ENCODE results near the gene STK32B. TPM values are rescaled to one million over a fixed set of nuclear protein-coding genes. Genes with fewer than 3 reads are reported as not detected.

The STK32B gene
- total and polyA plus RNA-seq, 4 donors = 0.02 to 0.28 (median 0.08) TPM; not detected in 1

- no peaks in the 10 kb centered on the region for H3K4me1 ChIP-seq (ENCODE audit: control insufficient read depth in 4 of 4, insufficient read depth in 4 of 4, low read length in 3 of 4)
- no peaks in the 10 kb centered on the region for H3K36me3 ChIP-seq (ENCODE audit: control insufficient read depth in 4 of 4, insufficient read depth in 3 of 4, low read depth in 1 of 4, low read length in 3 of 4)
- peaks cover 4 to 16% (median 10%) of the 10 kb centered on the region in 4 donors for H3K9me3 ChIP-seq (ENCODE audit: control insufficient read depth in 4 of 4, low read length in 3 of 4)
- 75% methylated on average over 2 of the region's 2 CpGs for WGBS
- DNase-seq (ENCODE audit: low spot score) = no peak
- no peak overlapping the region for H3K27ac ChIP-seq (ENCODE audit: low read depth in 1 of 2, low read length in 2 of 2)
- H3K9ac ChIP-seq (ENCODE audit: low read depth in 1 of 2, low read length in 2 of 2) = no peak overlapping the region
- no peak for TF ChIP-seq YY1 (IDR thresholded peaks at IDR 0.05)
- TF ChIP-seq ZBTB33 (IDR thresholded peaks at IDR 0.05) = no peak
- TF ChIP-seq NR2F2 (IDR thresholded peaks at IDR 0.05) = no peak
- TF ChIP-seq ATF3 (IDR thresholded peaks at IDR 0.05) = no peak
- no peak for TF ChIP-seq HNF4G (IDR thresholded peaks at IDR 0.05)
- TF ChIP-seq CTCF (IDR thresholded peaks at IDR 0.05; ENCODE audit: low read depth, low read length, missing input control) = no peak
- no peak for TF ChIP-seq RXRA (IDR thresholded peaks at IDR 0.05)
- TF ChIP-seq MAX (IDR thresholded peaks at IDR 0.05) = no peak
- TF ChIP-seq HNF4A (conservative IDR thresholded peaks at IDR 0.05) = no peak
- no peak for TF ChIP-seq GABPA (IDR thresholded peaks at IDR 0.05 in 1 of 2, conservative IDR thresholded peaks at IDR 0.05 in 1 of 2)
- no peak for TF ChIP-seq REST (IDR thresholded peaks at IDR 0.05)
- TF ChIP-seq JUND (IDR thresholded peaks at IDR 0.05) = no peak
- TF ChIP-seq RAD21 (IDR thresholded peaks at IDR 0.05) = no peak
- no peak for TF ChIP-seq TAF1 (conservative IDR thresholded peaks at IDR 0.05)
- TF ChIP-seq FOXA2 (IDR thresholded peaks at IDR 0.05) = no peak
- TF ChIP-seq SP1 (IDR thresholded peaks at IDR 0.05) = no peak
- no peak overlapping the region for H3K4me3 ChIP-seq (ENCODE audit: low read depth in 1 of 3, low read length in 3 of 3)
- peaks cover 0 to 3% (median 0%) of the 10 kb centered on the region in 4 donors for H3K27me3 ChIP-seq (ENCODE audit: control insufficient read depth in 4 of 4, insufficient read depth in 4 of 4, low read length in 3 of 4)
These were observed 31.1 kb downstream of the STK32B start for GRCh38 chr4:5082376-5082775.

All from liver (tissue), 9 donors.